ENCODE data around the gene MAP4K4. TPM values are rescaled to one million over a fixed set of nuclear protein-coding genes. Genes with fewer than 3 reads are reported as not detected.

The MAP4K4 gene
- total and polyA plus RNA-seq, 2 of the 13 experiments (the other 11 are each of a cell fraction or from before 2014, with no cell fraction given), result 105 to 264 TPM

- TF ChIP-seq, protein P1, sequence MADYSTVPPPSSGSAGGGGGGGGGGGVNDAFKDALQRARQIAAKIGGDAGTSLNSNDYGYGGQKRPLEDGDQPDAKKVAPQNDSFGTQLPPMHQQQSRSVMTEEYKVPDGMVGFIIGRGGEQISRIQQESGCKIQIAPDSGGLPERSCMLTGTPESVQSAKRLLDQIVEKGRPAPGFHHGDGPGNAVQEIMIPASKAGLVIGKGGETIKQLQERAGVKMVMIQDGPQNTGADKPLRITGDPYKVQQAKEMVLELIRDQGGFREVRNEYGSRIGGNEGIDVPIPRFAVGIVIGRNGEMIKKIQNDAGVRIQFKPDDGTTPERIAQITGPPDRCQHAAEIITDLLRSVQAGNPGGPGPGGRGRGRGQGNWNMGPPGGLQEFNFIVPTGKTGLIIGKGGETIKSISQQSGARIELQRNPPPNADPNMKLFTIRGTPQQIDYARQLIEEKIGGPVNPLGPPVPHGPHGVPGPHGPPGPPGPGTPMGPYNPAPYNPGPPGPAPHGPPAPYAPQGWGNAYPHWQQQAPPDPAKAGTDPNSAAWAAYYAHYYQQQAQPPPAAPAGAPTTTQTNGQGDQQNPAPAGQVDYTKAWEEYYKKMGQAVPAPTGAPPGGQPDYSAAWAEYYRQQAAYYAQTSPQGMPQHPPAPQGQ (CRISPR knock-in tag; IDR thresholded peaks at IDR 0.05; ENCODE audit: borderline replicate concordance), result no peak
- TF ChIP-seq SP5 (CRISPR knock-in tag; IDR thresholded peaks at IDR 0.05; ENCODE audit: borderline replicate concordance, low read depth) (no peak), ZNF235 (CRISPR knock-in tag; IDR thresholded peaks at IDR 0.05; ENCODE audit: borderline replicate concordance) (no peak), ETV5 (CRISPR knock-in tag; IDR thresholded peaks at IDR 0.05; ENCODE audit: borderline replicate concordance) (no peak; the same call in 1 of the 2 replicates), SUZ12 (IDR thresholded peaks at IDR 0.05; ENCODE audit: low read depth, low read length) (no peak), PHF21A (CRISPR knock-in tag; IDR thresholded peaks at IDR 0.05) (peak; percentile 80), ZNF775 (CRISPR knock-in tag; IDR thresholded peaks at IDR 0.05; ENCODE audit: borderline replicate concordance) (no peak), CHD4 (IDR thresholded peaks at IDR 0.05; ENCODE audit: borderline replicate concordance, low read length) (peak; percentile 67; the same call in 1 of the 2 replicates), PAX8 (CRISPR knock-in tag; IDR thresholded peaks at IDR 0.05; ENCODE audit: borderline replicate concordance) (no peak), EEA1 (CRISPR knock-in tag; IDR thresholded peaks at IDR 0.05; ENCODE audit: borderline replicate concordance) (no peak), NKX3-1 (CRISPR knock-in tag; IDR thresholded peaks at IDR 0.05) (0 out of 2 replicates have a peak, but pooled peaks have one; percentile 47), SP140L (CRISPR knock-in tag; IDR thresholded peaks at IDR 0.05; ENCODE audit: borderline replicate concordance) (no peak), AGO2 (optimal IDR thresholded peaks at IDR 0.05; ENCODE audit: low read depth, low read length) (peak; percentile 6), ZSCAN21 (CRISPR knock-in tag; IDR thresholded peaks at IDR 0.05; ENCODE audit: borderline replicate concordance) (no peak), SIX1 (CRISPR knock-in tag; IDR thresholded peaks at IDR 0.05; ENCODE audit: borderline replicate concordance) (0 out of 2 replicates have a peak, but pooled peaks have one; percentile 46), ZNF552 (CRISPR knock-in tag; IDR thresholded peaks at IDR 0.05; ENCODE audit: borderline replicate concordance) (no peak), TGIF2 (CRISPR knock-in tag; IDR thresholded peaks at IDR 0.05) (peak; percentile 84; the same call in 1 of the 2 replicates), ZNF317 (CRISPR knock-in tag; IDR thresholded peaks at IDR 0.05) (peak; percentile 96)
- TF ChIP-seq, protein P2, sequence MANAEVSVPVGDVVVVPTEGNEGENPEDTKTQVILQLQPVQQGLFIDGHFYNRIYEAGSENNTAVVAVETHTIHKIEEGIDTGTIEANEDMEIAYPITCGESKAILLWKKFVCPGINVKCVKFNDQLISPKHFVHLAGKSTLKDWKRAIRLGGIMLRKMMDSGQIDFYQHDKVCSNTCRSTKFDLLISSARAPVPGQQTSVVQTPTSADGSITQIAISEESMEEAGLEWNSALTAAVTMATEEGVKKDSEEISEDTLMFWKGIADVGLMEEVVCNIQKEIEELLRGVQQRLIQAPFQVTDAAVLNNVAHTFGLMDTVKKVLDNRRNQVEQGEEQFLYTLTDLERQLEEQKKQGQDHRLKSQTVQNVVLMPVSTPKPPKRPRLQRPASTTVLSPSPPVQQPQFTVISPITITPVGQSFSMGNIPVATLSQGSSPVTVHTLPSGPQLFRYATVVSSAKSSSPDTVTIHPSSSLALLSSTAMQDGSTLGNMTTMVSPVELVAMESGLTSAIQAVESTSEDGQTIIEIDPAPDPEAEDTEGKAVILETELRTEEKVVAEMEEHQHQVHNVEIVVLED (CRISPR knock-in tag; IDR thresholded peaks at IDR 0.05; ENCODE audit: borderline replicate concordance), result no peak
- TF ChIP-seq, protein P3, sequence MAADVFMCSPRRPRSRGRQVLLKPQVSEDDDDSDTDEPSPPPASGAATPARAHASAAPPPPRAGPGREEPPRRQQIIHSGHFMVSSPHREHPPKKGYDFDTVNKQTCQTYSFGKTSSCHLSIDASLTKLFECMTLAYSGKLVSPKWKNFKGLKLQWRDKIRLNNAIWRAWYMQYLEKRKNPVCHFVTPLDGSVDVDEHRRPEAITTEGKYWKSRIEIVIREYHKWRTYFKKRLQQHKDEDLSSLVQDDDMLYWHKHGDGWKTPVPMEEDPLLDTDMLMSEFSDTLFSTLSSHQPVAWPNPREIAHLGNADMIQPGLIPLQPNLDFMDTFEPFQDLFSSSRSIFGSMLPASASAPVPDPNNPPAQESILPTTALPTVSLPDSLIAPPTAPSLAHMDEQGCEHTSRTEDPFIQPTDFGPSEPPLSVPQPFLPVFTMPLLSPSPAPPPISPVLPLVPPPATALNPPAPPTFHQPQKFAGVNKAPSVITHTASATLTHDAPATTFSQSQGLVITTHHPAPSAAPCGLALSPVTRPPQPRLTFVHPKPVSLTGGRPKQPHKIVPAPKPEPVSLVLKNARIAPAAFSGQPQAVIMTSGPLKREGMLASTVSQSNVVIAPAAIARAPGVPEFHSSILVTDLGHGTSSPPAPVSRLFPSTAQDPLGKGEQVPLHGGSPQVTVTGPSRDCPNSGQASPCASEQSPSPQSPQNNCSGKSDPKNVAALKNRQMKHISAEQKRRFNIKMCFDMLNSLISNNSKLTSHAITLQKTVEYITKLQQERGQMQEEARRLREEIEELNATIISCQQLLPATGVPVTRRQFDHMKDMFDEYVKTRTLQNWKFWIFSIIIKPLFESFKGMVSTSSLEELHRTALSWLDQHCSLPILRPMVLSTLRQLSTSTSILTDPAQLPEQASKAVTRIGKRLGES (CRISPR knock-in tag; IDR thresholded peaks at IDR 0.05; ENCODE audit: borderline replicate concordance), result no peak
- TF ChIP-seq, protein P4, sequence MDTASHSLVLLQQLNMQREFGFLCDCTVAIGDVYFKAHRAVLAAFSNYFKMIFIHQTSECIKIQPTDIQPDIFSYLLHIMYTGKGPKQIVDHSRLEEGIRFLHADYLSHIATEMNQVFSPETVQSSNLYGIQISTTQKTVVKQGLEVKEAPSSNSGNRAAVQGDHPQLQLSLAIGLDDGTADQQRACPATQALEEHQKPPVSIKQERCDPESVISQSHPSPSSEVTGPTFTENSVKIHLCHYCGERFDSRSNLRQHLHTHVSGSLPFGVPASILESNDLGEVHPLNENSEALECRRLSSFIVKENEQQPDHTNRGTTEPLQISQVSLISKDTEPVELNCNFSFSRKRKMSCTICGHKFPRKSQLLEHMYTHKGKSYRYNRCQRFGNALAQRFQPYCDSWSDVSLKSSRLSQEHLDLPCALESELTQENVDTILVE (CRISPR knock-in tag; IDR thresholded peaks at IDR 0.05), result no peak; the same call in 1 of the 2 replicates
These were observed 69.6 kb downstream of the MAP4K4 start (continued) for GRCh38 chr2:101766871-101767739.
